Chondrocyte (in vitro differentiated cells): ENCODE measurements around the gene ZNF691. TPM values are rescaled to one million over a fixed set of nuclear protein-coding genes. Genes with fewer than 3 reads are reported as not detected.
"Not testable (repeated sequence)": the region's sequence is repeated elsewhere in the genome, so short reads cannot be mapped to it uniquely, and the experiment has no call there.

Experiments
- DNase-seq: peaks from one replicate; pipeline ENCODE4 v3.0.0; 2021; ENCODE audit warnings: mixed read lengths, low spot score
- H3K27ac Mint-ChIP-seq: one replicate; pipeline ENCODE4 v1.8.0; 2021; ENCODE audit warnings: mild to moderate bottlenecking, moderate library complexity, mixed read lengths; ENCODE audit not compliant: unreplicated experiment
- H3K27me3 Mint-ChIP-seq: 2 replicates; pipeline ENCODE4 v1.8.0; 2021; ENCODE audit warnings: low read depth, mixed read lengths
- H3K36me3 Mint-ChIP-seq: 2 replicates; pipeline ENCODE4 v1.8.0; 2021; ENCODE audit warnings: low read depth, mixed read lengths
- H3K4me1 Mint-ChIP-seq: 2 replicates; pipeline ENCODE4 v1.8.0; 2021; ENCODE audit warnings: low read depth, mild to moderate bottlenecking, mixed read lengths
- H3K4me3 Mint-ChIP-seq: one replicate; pipeline ENCODE4 v1.8.0; 2021; ENCODE audit warnings: mild to moderate bottlenecking, moderate library complexity, mixed read lengths; ENCODE audit not compliant: unreplicated experiment
- H3K9me3 Mint-ChIP-seq: 2 replicates; pipeline ENCODE4 v1.8.0; 2021; ENCODE audit warnings: low read depth, mixed read lengths
- total RNA-seq: library from RNA; stranded (reverse); gene quantifications from 3 replicates; pipeline ENCODE4 v1.2.1, GENCODE V29; 2021
- TF ChIP-seq, protein P1 (sequence below): fragments of 200-600 bp; sonication (generic); IDR thresholded peaks from 2 replicates; pipeline ENCODE4 v1.5.0; 2021; ENCODE audit warnings: antibody characterized with exemption, mild to moderate bottlenecking, moderate library complexity

The ZNF691 gene
- total RNA-seq, 1 donor from 2014 or later = 7.4 TPM

DNA sequence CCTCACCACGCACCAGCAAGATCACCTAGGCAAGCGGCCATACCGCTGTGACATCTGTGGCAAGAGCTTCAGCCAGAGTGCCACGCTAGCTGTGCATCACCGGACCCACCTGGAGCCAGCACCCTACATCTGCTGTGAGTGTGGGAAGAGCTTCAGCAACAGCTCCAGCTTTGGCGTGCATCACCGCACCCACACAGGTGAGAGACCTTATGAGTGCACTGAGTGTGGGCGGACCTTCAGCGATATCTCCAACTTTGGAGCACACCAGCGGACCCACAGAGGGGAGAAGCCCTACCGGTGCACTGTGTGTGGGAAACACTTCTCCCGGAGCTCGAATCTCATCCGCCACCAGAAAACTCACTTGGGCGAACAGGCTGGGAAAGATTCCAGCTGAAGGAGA, 5.0 kb downstream of the ZNF691 start:
- TF ChIP-seq, protein P1, sequence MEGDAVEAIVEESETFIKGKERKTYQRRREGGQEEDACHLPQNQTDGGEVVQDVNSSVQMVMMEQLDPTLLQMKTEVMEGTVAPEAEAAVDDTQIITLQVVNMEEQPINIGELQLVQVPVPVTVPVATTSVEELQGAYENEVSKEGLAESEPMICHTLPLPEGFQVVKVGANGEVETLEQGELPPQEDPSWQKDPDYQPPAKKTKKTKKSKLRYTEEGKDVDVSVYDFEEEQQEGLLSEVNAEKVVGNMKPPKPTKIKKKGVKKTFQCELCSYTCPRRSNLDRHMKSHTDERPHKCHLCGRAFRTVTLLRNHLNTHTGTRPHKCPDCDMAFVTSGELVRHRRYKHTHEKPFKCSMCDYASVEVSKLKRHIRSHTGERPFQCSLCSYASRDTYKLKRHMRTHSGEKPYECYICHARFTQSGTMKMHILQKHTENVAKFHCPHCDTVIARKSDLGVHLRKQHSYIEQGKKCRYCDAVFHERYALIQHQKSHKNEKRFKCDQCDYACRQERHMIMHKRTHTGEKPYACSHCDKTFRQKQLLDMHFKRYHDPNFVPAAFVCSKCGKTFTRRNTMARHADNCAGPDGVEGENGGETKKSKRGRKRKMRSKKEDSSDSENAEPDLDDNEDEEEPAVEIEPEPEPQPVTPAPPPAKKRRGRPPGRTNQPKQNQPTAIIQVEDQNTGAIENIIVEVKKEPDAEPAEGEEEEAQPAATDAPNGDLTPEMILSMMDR = no peak
- no peak overlapping the region for H3K4me3 Mint-ChIP-seq
- no peaks in the 10 kb centered on the region for H3K27me3 Mint-ChIP-seq
- peaks cover 20% of the 10 kb centered on the region for H3K36me3 Mint-ChIP-seq
- H3K27ac Mint-ChIP-seq = no peak overlapping the region
- no peak for DNase-seq
- H3K4me1 Mint-ChIP-seq = peaks cover 17% of the 10 kb centered on the region
- H3K9me3 Mint-ChIP-seq = no peaks in the 10 kb centered on the region

DNA sequence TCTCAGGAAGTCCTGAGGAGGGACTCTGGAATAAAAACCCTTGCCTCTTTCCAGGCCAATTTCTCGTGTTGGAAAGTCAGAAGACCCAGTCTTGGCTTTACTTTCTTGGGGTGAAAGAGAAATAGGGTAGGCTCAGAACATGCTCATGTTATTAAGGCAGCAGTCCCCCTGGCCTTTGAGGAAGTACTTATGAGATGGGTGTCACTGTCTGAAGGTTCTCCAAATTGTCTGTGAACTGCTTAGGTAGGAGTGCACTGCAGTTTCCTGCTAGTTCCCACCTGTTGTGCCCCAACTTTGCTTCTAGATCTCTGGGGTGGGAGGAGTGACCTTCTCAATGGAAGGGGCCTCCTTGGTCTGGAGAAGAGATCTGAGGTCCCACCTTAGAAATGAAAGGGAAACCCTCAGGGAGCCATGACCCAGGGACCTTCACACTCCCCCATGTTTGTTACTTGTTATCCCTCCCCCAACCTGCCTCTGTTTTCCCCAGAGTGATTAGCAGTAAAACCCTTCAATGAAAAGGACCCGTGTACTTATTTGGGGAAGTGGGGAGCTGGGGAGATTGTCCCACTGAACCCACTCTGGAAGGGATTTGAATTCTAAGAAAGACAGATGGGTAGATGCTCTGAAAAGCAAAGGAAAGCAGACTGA, 5.7 kb downstream of the ZNF691 start:
- Mint-ChIP-seq H3K27me3 (no peaks in the 10 kb centered on the region), H3K4me1 (peaks cover 15% of the 10 kb centered on the region), H3K9me3 (no peaks in the 10 kb centered on the region), H3K27ac (no peak overlapping the region), H3K36me3 (peaks cover 20% of the 10 kb centered on the region), H3K4me3 (no peak overlapping the region)
- DNase-seq = no peak
- TF ChIP-seq, protein P1 = no peak

DNA sequence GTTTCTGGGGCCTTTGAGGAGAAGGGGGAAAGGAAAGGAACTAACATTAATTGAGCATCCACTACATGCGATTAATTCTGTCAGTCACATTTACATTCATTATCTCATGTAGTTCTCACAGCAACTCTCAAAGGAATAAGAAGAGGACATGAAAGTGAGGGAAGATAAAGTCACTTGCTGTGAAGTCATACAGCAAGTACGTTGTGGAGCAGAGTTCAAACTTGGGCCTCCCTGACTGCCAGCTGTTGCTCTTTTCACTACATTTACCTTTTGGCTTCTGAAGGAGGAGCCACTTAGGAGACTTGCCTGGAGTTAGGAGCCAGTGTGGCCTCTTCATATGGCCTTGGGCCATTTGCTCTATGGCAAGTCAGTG, 6.2 kb downstream of the ZNF691 start:
- H3K36me3 Mint-ChIP-seq = peaks cover 22% of the 10 kb centered on the region
- no peaks in the 10 kb centered on the region for H3K9me3 Mint-ChIP-seq
- TF ChIP-seq, protein P1 = no peak
- no peak overlapping the region for H3K27ac Mint-ChIP-seq
- H3K4me1 Mint-ChIP-seq = peaks cover 9% of the 10 kb centered on the region
- no peak for DNase-seq
- no peak overlapping the region for H3K4me3 Mint-ChIP-seq
- H3K27me3 Mint-ChIP-seq = no peaks in the 10 kb centered on the region

DNA sequence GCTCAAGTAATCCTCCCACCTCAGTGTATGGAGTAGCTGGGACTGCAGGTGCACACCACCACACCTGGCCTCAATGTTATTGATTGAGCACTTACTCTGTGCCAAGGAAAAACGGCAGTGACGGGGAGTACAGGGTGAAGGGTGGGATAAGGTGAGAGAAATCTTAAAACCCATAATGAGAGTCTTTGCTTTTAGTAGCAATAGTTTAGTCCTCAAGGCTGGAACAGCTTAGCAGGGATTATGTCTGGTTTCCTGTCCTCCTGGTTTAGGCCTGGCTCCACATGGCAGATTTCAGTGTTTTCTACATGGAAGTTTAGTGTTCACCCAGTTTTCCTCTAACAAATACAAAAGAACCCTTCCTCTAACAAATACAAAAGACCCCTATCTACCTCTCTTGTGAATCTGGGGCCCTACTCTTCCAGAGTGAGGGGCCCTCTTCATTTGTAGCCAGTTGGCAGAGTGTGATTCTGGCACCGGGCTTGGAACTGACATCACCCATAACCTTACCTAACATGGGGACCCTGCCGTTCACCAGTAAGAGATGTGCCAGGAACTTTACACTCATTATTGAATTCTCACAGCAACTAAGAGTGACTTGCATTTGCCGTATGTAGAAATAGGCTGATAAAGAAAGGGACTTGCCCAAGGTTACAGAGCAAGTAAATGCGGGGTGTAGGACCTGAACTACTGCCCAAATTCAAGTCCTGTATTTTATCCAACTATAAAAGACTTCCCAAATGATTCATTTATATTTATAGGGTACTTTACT, 6.9 kb downstream of the ZNF691 start:
- no peaks in the 10 kb centered on the region for H3K9me3 Mint-ChIP-seq
- H3K4me1 Mint-ChIP-seq = peaks cover 4% of the 10 kb centered on the region
- no peak overlapping the region for H3K27ac Mint-ChIP-seq
- TF ChIP-seq, protein P1 = no peak
- no peaks in the 10 kb centered on the region for H3K27me3 Mint-ChIP-seq
- H3K36me3 Mint-ChIP-seq = peaks cover 22% of the 10 kb centered on the region
- no peak for DNase-seq
- H3K4me3 Mint-ChIP-seq = no peak overlapping the region

DNA sequence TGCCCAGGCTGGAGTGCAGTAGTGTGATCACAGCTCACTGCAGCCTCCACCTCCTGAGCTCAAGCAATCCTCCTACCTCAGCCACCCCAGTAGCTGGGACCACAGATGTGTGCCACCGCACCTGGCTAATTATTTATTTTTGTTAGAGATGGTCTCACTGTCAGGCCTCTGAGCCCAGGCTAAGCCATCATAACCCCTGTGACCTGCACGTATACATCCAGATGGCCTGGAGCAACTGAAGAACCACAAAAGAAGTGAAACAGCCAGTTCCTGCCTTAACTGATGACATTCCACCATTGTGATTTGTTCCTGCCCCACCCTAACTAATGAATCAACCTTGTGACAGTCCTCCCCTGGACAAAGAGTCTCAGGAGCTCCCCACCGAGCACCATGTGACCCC, 10.1 kb downstream of the ZNF691 start:
- H3K4me1 Mint-ChIP-seq, DNase-seq, H3K27ac Mint-ChIP-seq, H3K36me3 Mint-ChIP-seq, H3K4me3 Mint-ChIP-seq, H3K27me3 Mint-ChIP-seq: not testable (repeated sequence)
- H3K9me3 Mint-ChIP-seq = peaks cover 17% of the 10 kb centered on the region

DNA sequence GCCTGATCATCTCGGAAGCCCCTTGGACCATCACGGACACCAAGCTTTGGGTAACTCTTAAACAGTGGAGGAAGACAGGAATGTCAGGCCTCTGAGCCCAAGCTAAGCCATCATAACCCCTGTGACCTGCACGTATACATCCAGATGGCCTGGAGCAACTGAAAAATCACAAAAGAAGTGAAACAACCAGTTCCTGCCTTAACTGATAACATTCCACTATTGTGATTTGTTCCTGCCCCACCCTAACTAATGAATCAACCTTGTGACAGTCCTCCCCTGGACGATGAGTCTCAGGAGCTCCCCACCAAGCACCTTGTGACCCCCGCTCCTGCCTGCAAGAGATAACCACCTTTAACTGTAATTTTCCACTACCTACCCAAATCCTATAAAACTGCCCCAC, 13.0 kb downstream of the ZNF691 start:
- H3K9me3 Mint-ChIP-seq = peaks cover 19% of the 10 kb centered on the region
- H3K4me1 Mint-ChIP-seq, H3K4me3 Mint-ChIP-seq, H3K36me3 Mint-ChIP-seq, DNase-seq, H3K27ac Mint-ChIP-seq, H3K27me3 Mint-ChIP-seq: not testable (repeated sequence)
